Stimulated activated CD8-positive, alpha-beta memory T cell treated with anti-CD3 and anti-CD28 coated beads, Interleukin-2, amount 100 ng/mL, for 48 hours (primary cell): Measurements from ENCODE around the gene NDST1.

Experiments used
- DNase-seq, 2 donors: peaks; one replicate each; pipeline ENCODE4 v3.0.0-alpha.2; 2020; ENCODE audit warnings: low read depth in 2 of 2

Gene NDST1

GRCh38 chr5:150489360-150490295, 18.3 kb upstream of the NDST1 start:
- no peak for DNase-seq

GRCh38 chr5:150490296-150490669, 17.6 kb upstream of the NDST1 start:
- DNase-seq: no peak

GRCh38 chr5:150490754-150491153, 17.2 kb upstream of the NDST1 start:
- DNase-seq: no peak

- no peak for DNase-seq
Measured at GRCh38 chr5:150491876-150492275, 16.1 kb upstream of the NDST1 start.

GRCh38 chr5:150492621-150493020, 15.3 kb upstream of the NDST1 start:
- no peak for DNase-seq

GRCh38 chr5:150496098-150496497, 11.8 kb upstream of the NDST1 start:
- DNase-seq: no peak

GRCh38 chr5:150496534-150496933, 11.4 kb upstream of the NDST1 start:
- no peak for DNase-seq

- DNase-seq: no peak
Measured at GRCh38 chr5:150497274-150497988, 10.5 kb upstream of the NDST1 start.

- no peak for DNase-seq
Measured at GRCh38 chr5:150497989-150498317, 10.0 kb upstream of the NDST1 start.

- DNase-seq: no peak
Measured at GRCh38 chr5:150498501-150498900, 9.4 kb upstream of the NDST1 start.

GRCh38 chr5:150498971-150499370, 9.0 kb upstream of the NDST1 start:
- DNase-seq: no peak

GRCh38 chr5:150499437-150499956, 8.4 kb upstream of the NDST1 start:
- no peak for DNase-seq

- DNase-seq: no peak
Measured at GRCh38 chr5:150500328-150500841, 7.5 kb upstream of the NDST1 start.

GRCh38 chr5:150500905-150501304, 7.0 kb upstream of the NDST1 start:
- DNase-seq: no peak

GRCh38 chr5:150502106-150502505, 5.8 kb upstream of the NDST1 start:
- no peak for DNase-seq

GRCh38 chr5:150502847-150503246, 5.1 kb upstream of the NDST1 start:
- no peak for DNase-seq

GRCh38 chr5:150503386-150503785, 4.5 kb upstream of the NDST1 start:
- DNase-seq: no peak

- DNase-seq: no peak
Measured at GRCh38 chr5:150503977-150504620, 3.8 kb upstream of the NDST1 start.

GRCh38 chr5:150505041-150505511, 2.9 kb upstream of the NDST1 start:
- no peak for DNase-seq

- no peak for DNase-seq
Measured at GRCh38 chr5:150505816-150506215, 2.1 kb upstream of the NDST1 start.

GRCh38 chr5:150506571-150507473, 1.1 kb upstream of the NDST1 start:
- no peak for DNase-seq
